D721Med (cell line): ENCODE results near the gene PCSK9.

Experiments used
- DNase-seq: peaks from one replicate; pipeline ENCODE4 v3.0.0; 2011; ENCODE audit warnings: low spot score; ENCODE audit not compliant: insufficient read length
- FAIRE-seq: peaks from 2 replicates; lab custom pipeline; 2011; peaks lifted over from hg19 to GRCh38; lab: Jason Lieb, UNC
- TF ChIP-seq, protein P1 (sequence below): IDR thresholded peaks from 2 replicates; pipeline ENCODE4 v1.5.1; 2012; ENCODE audit warnings: mild to moderate bottlenecking, control low read depth; ENCODE audit not compliant: insufficient read depth; ENCODE audit errors: missing control alignments

Gene PCSK9

DNA sequence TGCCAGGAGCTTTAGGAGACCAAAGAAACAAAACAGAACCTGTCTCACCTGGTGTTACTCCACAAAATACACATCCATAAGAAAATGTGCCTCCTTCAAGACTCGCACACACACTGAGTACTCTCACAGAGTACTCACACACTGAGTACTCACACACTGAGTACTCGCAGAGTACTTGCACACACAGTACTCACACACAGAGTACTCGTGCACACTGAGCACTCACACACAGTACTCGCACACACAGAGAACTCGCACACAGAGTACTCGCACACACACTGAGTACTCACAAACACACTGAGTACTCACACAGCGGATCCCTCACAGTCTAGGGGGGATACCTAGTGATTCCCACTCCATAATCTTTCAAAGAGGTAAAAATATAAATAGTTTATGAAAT, 40.3 kb downstream of the PCSK9 start:
- TF ChIP-seq, protein P1, sequence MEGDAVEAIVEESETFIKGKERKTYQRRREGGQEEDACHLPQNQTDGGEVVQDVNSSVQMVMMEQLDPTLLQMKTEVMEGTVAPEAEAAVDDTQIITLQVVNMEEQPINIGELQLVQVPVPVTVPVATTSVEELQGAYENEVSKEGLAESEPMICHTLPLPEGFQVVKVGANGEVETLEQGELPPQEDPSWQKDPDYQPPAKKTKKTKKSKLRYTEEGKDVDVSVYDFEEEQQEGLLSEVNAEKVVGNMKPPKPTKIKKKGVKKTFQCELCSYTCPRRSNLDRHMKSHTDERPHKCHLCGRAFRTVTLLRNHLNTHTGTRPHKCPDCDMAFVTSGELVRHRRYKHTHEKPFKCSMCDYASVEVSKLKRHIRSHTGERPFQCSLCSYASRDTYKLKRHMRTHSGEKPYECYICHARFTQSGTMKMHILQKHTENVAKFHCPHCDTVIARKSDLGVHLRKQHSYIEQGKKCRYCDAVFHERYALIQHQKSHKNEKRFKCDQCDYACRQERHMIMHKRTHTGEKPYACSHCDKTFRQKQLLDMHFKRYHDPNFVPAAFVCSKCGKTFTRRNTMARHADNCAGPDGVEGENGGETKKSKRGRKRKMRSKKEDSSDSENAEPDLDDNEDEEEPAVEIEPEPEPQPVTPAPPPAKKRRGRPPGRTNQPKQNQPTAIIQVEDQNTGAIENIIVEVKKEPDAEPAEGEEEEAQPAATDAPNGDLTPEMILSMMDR = no peak
- no peak for FAIRE-seq
- no peak for DNase-seq

DNA sequence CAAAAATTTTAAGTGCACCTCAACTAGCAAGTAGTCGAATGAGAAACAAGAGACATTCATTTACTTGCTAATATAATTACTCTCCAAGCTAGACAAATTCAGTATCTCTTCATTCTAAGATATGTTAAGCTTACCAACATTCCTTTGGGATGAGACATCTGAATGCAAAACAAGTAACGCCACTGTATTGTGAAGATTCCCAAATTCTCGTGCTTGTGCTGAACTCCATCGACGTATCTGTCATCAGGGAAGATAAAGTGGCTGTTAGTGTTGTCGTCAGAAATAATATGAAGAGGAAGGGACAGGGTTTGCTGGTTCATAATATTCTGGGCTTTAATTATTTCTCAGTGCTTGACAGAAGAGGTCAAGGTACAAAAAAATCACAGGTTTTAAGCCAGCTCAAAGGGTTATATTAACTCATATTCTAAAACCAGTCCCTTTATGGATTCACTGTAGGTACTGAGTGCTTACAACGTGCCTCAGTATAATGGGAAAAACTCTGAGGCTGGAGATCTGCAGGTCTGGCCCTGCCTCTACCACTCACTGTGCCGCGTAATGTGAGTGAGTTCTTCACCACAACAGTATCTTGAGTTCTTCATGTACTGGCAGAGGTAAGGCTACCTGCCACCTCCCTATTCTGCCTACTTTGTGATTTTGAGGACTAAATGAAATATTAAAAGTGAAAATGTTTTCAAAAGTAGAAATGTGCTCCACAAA, 42.0 kb downstream of the PCSK9 start:
- TF ChIP-seq, protein P1 = no peak
- no peak for FAIRE-seq
- no peak for DNase-seq

GRCh38 chr1:55081905-55082296, 42.6 kb downstream of the PCSK9 start:
- no peak for DNase-seq
- FAIRE-seq = no peak
- TF ChIP-seq, protein P1 = no peak

DNA sequence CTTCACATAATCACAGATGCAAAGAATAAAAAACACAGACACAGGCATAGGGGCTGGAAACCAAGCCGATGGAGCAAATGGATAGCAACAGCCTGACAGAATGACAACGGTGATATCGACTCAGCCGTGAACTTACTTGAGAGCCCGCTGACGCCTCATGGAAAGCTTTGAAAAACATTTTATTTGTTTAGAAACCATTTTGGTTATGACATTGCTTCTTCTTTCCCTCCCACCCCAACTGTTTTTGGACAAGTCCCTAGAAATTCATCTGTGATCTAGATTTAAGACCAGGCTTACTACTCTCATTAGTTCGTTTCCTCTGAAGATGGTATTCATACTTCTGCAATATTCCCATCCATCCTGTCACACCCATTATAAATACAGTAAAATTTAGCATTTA, 44.9 kb downstream of the PCSK9 start:
- DNase-seq = no peak
- FAIRE-seq = no peak
- TF ChIP-seq, protein P1 = no peak

- DNase-seq (no peak), FAIRE-seq (no peak)
- TF ChIP-seq, protein P1 = no peak
Observed at GRCh38 chr1:55087439-55087838, 48.1 kb downstream of the PCSK9 start.

DNA sequence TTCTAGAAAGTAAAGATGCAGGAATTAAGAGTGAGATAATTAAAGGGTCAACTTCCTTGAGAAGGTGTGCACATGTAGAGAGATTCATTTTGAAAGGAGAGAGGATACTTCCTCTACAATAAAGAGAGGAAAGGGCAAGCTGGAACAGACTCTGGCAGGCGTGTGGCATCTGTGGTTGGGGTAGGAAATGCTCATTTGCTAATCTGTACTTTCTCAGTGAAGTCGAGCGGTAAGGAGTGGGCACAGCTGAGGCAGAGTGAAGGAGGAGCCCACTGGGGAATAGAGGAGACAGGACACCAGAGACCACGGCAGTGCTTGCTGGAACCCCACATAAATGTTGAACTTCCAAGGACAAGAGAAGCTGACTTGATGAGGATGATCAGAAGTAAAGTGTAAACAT, 49.1 kb downstream of the PCSK9 start:
- TF ChIP-seq, protein P1 = no peak
- FAIRE-seq (no peak), DNase-seq (no peak)

DNA sequence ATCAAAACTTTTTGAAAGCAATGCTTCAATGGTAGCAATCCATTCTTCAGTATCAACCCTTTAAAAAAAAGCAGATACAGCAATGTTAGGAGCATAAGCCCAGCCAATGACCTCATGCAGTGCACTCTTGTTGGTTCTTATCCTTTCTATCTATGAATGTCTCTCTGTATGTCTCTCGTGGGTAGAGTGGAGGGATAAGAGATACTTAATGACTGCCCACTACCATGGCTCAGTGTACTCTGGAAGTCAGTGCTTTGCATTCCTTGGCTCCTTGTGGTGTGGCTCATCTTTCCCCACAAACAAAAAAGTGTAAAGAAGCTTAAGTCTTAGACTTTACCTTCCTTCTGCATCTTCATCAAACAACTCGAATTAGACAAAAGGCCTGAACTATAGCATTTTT, 50.3 kb downstream of the PCSK9 start:
- TF ChIP-seq, protein P1 = no peak
- no peak for DNase-seq
- FAIRE-seq = no peak
